NCI-H146 treated with DMSO at 0.1 percent for 48 hours (cell line): ENCODE data around the gene TGM6.

ENCODE experiments used
- DNase-seq: peaks from one replicate; lab custom pipeline; 2025; ENCODE audit not compliant: unreplicated experiment; lab: John Stamatoyannopoulos, UW

Gene TGM6

GRCh38 chr20:2451939-2452732, 71.4 kb downstream of the TGM6 start:
- DNase-seq = peak; percentile 72

DNA sequence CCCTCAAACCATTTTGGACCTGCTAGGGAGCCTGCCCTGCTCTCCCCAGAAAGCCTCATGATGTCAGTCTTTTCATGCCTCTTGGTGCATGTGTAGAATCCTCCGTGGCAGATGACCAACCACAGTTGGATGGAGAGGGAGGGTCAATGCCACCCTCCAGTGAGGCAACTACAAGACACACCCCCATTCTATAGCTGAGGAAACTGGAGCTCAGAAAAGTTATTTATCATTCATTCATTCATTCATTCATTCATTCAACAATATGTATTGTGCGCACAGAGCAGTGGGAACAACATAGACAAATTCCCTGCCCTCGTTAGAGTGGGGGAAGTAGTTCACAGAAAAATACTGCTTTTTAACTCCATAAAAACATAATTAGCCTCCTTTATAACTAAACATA, 73.1 kb downstream of the TGM6 start:
- DNase-seq = no peak

GRCh38 chr20:2455771-2456497, 75.2 kb downstream of the TGM6 start:
- no peak for DNase-seq

DNA sequence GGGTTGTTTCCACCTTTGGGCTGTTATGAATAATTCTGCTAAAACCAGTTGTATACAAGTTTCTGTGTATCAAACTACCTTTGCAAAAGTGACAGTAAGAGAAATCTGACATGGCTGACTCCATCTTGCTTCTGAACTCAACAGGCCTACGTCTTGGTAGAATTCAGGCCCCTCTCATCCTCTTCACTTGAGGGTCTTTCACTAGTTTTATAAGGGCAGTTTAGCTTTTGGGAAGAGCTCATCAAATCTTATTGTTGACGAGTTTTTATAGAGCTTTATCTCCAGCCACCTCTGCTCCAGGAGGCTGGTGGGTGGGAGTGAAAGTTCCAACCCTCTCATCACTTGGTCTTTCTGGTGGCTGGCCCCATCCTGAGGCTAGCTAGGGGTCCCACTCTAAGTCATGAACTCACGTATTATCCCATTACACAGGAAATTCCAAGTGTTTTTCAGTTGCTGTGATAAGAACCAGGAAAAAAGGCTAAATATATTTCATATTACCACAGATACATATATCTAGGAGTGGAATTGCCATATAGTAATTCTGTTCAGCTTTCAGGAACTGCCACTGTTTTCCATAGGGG, 78.3 kb downstream of the TGM6 start:
- no peak for DNase-seq

DNA sequence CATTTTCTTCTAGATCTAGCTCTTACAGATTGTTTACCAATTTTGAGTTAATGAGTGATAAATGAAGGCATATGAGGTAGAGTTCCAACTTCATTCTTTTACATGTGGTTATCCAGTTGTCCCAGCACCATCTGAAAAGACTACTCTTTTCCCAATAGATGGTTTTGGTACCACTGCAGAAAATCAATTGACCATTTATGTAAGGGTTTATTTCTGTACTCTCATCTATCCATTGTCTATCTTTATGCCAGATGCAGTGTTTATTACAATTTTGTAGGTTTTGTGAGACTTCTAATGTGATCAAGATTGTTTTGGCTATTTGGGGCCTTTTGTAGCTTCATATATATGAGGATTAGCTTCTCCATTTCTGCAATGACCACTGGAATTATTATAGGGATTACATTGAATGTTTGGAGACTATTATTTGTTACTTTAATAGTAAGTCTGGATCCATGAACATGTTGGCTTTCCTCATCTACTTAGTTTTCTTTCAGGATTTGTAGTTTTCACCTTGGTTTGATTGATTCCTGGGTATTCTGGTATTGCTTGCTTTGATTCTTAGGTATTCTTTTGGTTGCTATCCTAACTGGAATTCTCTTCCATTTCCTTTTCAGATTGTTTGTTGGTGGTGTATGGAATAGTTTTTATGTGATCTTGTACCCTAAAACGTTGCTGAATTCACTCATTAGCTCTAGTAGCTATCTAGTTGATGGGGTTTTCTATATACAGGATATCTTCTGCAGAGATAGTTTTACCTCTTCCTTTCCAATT, 79.5 kb downstream of the TGM6 start:
- DNase-seq = no peak

DNA sequence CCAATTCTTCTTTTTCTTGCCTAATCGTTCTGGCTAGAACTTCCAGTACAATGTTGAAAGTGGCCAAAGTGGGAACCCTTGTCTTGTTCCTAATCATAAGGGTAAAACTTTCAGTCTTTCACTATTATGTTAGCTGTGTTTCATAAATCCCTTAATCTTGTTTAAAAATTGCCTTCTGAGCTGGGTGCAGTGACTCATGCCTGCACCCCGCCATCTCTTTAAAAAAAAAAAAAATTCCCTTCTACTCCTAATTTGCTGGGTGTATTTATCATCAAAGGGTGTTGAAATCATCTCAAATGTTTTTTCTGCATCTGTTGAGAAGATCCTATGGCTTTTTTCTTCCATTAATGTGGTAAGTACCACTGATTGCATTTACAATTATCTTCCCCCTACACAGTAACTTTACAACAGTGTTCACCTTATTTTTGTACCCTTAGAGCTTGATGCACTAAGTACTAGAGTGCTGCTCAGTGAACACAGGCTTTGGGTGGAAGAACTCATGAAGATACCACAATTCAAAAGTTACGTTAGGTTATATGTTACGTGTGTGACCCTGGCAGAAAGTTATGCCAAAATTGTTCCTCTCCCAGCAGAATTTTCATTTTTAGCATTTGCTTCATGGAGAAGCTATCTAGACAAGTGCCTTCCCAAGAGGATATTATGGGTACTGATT, 80.2 kb downstream of the TGM6 start:
- DNase-seq = no peak

DNA sequence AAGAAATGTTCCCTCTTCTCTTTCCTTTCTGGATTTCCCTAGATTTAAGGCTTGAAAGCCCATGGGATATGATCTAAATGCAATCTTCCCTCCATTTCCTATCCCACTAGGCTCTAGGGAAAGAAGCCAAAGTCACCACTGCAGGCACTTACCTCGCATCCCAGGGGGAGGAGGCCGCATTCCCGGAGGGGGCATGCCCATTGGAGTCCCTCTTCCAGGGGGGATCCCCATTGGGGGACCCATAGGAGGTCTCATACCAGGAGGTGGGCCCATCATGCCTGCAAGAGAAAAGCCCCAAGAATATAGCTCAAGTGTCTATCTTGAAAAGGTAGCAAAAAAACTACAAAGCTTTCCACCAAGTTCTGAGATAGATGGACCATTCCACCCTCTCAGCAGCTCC, 81.8 kb downstream of the TGM6 start:
- DNase-seq = no peak

GRCh38 chr20:2463616-2464365, 83.1 kb downstream of the TGM6 start:
- DNase-seq = no peak

DNA sequence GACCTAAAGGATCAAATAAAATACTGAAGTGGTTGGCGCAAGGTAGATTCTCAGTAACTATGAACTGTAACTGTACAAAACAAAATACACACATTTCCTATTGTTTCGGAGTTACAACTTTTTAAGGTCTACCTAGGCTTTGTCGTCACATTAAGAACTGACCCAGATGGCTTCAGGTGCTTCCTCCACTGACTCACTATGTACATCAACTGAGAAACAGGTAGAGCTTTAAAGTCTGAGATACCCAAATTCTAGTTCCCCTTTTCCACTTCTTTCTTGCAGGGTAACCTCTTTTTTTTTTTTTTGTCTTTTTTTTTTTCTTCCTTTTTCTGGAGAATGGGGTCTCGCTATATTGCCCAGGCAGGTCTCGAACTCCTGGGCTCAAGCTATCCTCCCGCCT, 84.4 kb downstream of the TGM6 start:
- no peak for DNase-seq

DNA sequence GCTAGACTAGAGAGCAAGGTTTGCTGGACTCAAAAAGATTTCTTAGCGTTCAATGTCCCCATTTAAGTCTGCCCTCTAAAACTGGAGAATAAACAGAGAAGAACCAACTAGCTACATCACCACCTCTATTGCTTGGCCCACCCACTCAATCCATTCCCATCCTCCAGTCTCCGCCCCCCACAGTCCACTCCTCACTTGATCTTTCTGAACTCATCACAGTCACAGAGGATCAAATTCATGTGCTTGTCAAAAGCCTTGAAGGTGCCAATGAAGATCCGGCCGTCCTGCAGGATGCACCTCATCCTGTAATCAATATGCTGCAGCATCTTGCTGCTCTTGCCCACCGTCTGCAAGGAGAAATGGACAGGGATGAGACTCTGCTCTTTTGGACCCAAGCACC, 86.7 kb downstream of the TGM6 start:
- DNase-seq = no peak

DNA sequence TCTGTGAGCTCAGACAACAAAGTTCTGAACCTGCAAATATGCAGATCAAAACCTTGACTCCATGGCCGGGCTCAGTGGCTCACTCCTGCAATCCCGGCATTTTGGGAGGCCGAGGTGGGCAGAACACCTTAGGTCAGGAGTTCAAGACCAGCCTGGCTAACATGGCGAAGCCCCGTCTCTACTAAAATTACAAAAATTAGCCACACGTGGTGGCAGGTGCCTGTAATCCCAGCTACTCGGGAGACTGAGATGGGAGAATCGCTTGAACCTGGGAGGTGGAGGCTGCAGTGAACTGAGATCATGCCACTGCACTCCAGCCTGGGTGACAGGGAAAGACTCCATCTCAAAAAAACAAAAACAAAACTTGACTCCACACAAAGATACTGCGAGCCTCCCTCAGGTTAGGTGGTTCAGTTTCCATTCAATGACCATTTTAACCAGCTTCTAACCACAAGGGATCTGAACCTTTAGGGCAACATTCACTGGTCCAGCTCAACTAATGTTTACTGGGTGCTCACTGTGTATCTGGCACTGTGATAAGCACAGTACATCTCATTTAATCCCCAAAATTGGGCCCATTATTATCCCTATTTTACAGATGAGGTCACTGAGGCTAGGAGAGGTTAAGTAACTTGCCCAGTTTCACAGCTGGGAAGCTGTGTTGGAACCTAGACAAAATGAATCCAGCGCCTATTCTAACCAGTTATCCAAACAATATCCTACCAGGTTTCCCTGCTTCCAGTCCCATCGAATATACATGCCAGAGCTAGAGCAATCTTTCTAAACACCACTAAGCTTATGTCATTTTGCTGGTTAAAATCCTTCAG, 88.1 kb downstream of the TGM6 start:
- DNase-seq = no peak

- peak; percentile 58 for DNase-seq
Measured at GRCh38 chr20:2469991-2470422, 89.3 kb downstream of the TGM6 start.

GRCh38 chr20:2470423-2471193, 89.9 kb downstream of the TGM6 start, which contains the start of gene SNRPB:
Gene SNRPB (minus strand): TSS chr20:2470789. CDS start chr20:2470690, 99 bp downstream.
- peak; percentile 98 for DNase-seq

DNA sequence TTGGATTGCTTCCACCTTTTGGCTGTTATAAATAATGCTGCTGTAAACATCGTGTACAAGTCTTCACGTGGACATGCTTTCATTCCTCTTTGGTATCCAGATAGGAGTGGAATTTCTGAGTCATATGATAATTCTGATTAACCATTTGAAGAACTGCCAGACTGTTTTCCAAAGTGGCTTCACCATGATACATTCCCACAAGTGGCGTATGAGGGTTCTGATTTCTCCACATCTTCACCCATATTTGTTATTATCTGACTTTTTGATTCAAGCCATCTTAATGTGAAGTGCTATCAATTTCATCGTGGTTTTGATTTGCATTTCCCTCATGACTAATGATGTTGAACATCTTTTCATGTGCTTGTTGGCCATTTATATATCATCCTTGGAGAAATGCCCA, 92.8 kb downstream of the TGM6 start:
- DNase-seq = no peak

- no peak for DNase-seq
Measured at GRCh38 chr20:2475850-2476741, 95.4 kb downstream of the TGM6 start.

GRCh38 chr20:2476742-2477615, 96.3 kb downstream of the TGM6 start:
- no peak for DNase-seq
